HK-2 (cell line): ENCODE results near the gene IFFO2.

Experiments
- DNase-seq: peaks from one replicate; pipeline ENCODE4 v3.0.0-alpha.2; 2018; ENCODE audit not compliant: unreplicated experiment

Gene IFFO2

GRCh38 chr1:18950401-18951026 is 6.0 kb downstream of the IFFO2 start:
- no peak for DNase-seq

- DNase-seq: peak; percentile 70
These were observed 6.6 kb downstream of the IFFO2 start for GRCh38 chr1:18949686-18950400.

- no peak for DNase-seq
These were observed 7.4 kb downstream of the IFFO2 start for GRCh38 chr1:18948913-18949685.

- DNase-seq: no peak
These were observed 8.2 kb downstream of the IFFO2 start for GRCh38 chr1:18948048-18948912.

- no peak for DNase-seq
These were observed 8.9 kb downstream of the IFFO2 start for GRCh38 chr1:18947570-18947969.

- DNase-seq: no peak
These were observed 9.7 kb downstream of the IFFO2 start for GRCh38 chr1:18946550-18947381.

- no peak for DNase-seq
These were observed 11.1 kb downstream of the IFFO2 start for GRCh38 chr1:18945401-18945849.

GRCh38 chr1:18944810-18945209 is 11.7 kb downstream of the IFFO2 start:
- no peak for DNase-seq

GRCh38 chr1:18943914-18944572 is 12.4 kb downstream of the IFFO2 start:
- DNase-seq: no peak

GRCh38 chr1:18943162-18943561 is 13.3 kb downstream of the IFFO2 start:
- no peak for DNase-seq

GRCh38 chr1:18942340-18942739 is 14.1 kb downstream of the IFFO2 start:
- DNase-seq: no peak

GRCh38 chr1:18941221-18942141 is 15.0 kb downstream of the IFFO2 start:
- no peak for DNase-seq

GRCh38 chr1:18940303-18941020 is 16.0 kb downstream of the IFFO2 start:
- no peak for DNase-seq

- no peak for DNase-seq
These were observed 16.8 kb downstream of the IFFO2 start for GRCh38 chr1:18939398-18940302.

GRCh38 chr1:18938707-18939070 is 17.8 kb downstream of the IFFO2 start:
- no peak for DNase-seq

- peak; percentile 69 for DNase-seq
These were observed 18.3 kb downstream of the IFFO2 start for GRCh38 chr1:18938008-18938706.

GRCh38 chr1:18937539-18937938 is 18.9 kb downstream of the IFFO2 start:
- no peak for DNase-seq
